NCI-H2196 (cell line): ENCODE results near the gene ACSL6.

ENCODE experiments used
- DNase-seq: peaks from one replicate; lab custom pipeline; 2025; ENCODE audit not compliant: unreplicated experiment; lab: John Stamatoyannopoulos, UW

Gene ACSL6

DNA sequence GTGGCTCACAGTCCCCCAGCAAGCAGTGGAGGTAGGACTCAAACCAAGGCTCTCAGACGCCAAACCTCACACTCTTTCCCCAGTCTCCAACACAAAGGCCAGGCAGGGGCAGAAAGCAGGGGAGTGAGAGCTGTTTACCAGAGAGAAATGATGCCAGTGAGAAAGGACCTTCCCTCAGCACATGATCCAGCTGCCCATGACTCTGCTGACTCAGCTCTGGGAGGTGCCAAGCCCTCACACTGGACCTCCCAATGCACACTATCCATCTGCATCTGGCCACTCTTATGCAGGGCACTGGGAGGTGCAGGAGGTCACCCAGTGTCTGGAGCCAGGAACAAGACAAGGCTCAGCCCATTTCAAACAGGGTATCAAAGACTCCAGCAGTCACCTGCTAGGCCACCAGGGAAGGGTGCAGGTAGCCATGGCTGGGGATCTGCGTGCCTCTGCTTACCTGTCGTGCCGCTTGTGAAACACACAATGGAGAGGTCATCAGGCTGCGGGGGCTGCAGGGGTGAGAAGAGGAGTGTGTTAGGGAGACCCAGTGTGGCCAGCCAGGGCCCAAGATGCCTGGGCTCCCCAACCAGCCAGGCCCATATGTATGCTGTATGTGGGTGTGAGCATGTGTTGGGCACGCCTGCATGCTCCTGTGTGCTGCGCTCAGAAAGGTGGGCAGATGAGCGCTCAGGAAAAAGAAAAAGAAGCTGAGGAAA lies 26.3 kb downstream of the ACSL6 start:
- DNase-seq: no peak

- DNase-seq: no peak
Measured at GRCh38 chr5:131983244-131983771, 28.1 kb downstream of the ACSL6 start.

DNA sequence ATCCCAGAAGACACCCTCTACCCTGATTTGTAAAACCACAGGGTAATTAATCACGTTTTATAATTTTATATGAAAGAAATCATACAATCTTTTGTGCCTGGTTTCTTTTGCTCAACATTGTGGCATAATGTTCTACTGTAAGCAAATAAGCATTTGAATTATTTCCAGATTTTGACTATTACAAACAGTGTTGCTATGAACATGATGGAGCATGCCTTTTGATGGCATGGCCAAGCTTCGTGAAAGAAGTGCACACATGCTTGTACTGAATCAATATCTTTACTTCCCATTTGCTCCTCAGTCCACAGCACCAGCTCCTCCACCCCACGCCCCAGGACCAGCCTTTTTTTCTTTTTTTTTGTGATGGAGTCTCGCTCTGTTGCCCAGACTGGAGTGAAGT lies 29.9 kb downstream of the ACSL6 start:
- DNase-seq: no peak

DNA sequence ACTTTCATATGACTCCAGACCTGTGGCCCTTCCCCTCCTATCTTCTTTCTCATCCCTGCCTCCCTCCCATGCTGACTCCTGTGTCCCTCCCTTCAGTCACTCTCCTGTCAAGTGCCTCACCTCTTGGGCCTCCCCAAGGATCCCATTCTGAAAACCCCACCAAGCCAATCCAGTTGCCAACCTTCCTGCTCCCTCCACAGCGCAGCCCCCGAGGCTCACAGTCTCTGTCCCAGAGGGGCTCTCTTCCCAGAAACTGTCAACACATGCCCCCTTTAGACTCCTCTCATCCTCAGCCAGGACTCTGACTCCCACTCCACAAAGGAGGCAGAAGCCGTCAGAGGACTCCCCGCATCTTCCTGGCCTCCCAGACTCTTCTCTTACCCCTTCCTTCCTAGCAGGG lies 30.8 kb downstream of the ACSL6 start:
- no peak for DNase-seq

- no peak for DNase-seq
Measured at GRCh38 chr5:131979816-131980215, 31.6 kb downstream of the ACSL6 start.

- no peak for DNase-seq
Measured at GRCh38 chr5:131977212-131977604, 34.2 kb downstream of the ACSL6 start.

DNA sequence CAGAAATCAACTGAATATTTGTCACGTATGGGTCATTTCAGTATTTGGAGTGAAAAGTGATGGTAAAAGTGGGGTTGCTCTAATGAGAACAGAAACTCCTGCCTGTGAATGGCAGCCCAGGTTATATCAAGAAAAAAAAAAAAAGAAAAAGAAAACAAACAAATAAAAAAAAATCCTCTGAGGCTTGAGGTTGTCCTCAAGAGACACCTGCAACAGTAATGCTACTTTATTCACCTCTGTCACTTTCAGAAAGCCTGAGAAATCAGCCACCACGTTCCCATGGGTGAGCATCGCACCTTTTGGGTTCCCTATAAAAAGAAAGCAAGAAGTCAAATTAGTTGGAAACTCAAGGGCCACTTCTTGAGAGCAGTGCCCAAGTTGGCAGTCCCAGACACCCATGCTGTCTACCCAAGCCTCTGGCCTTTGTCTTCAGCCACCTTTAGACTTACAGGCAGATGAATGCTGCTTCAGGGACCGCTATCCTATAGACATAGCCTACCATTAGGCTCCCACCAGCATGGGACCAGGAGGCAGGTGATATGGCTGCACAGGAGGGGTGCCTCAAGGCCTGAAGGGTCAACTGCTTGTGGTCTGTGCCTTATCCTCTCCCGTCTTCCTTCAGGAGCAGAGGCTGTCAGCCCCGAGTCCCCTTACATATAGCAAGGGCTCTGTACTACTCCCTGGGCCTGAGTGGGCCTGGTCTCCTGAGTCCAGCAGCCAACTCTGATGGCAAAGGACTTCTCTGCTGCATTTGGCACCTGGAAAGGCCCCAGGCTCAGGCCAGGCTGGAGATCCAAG lies 34.8 kb downstream of the ACSL6 start:
- no peak for DNase-seq

DNA sequence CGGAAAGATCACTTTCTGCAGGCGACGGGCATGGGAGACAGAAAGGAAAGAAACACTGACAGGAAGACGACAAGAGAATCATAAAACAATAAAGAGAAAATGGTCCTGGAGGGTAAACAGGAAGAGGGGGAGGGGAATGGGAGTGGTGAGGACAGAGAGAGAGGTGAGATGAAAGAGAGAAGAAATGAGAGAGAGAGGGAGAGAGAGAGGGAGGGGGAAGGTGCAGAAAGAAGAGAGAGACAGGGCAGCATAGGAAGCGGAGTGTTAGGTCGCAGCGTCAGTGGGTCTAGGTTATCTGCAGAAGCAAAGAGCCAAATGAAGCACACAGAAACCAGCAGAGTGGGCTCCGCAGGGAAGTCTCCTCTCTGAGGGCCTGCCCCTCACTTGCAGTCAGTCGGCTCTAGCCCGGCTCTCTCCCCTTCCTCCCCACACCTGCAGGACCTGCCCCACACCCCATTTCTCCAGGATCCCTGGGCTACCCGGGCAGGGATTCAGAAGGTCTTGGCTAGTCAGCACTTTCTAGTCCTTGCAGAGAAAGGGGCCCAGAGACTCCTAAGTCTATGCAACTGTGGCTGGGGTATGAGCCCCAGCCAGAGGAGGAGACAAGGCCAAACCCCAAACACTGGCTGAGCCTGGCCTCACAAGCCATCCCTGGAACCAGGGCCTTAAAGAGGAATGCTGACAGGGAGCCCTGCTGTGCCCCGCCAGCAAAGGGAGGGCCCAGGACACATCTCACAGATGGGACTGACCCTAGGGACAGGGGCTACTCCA lies 36.3 kb downstream of the ACSL6 start:
- no peak for DNase-seq

DNA sequence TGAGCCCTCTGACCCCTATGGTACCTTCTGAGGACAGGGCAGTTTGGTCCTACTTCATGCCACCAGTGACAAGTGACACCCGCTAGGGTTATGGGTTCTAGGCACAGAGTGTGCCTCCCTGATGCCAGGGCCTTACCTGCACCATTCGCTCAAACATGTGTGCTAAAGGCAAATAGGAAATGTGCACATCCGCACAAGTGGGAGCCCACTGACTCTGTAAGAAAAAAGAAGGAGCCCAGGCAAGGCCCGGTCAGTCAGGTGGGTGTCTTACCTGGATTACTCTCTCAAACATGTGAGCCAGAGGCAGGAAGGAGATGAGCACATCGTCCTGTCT lies 36.9 kb downstream of the ACSL6 start:
- DNase-seq: no peak

DNA sequence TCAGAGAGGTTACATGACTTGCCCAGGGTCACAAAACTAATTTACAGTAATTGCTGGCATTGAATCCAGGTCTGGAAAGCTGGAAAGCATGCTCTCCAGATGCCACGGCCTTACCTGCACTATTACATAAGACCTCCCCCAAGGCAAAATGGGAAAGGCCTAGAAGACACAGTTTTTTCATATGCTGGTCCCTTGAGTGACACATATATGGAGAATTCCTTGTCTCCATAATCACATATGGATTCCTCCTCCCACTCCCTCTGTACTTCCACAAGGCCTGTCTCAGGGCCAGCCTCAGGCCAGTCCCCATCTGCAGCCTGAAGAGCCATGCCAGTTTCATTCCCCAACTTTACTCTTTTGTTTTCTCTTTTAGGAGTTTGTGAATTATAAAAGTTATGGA lies 37.4 kb downstream of the ACSL6 start:
- DNase-seq: no peak

- no peak for DNase-seq
Measured at GRCh38 chr5:131973089-131973712, 38.3 kb downstream of the ACSL6 start.

DNA sequence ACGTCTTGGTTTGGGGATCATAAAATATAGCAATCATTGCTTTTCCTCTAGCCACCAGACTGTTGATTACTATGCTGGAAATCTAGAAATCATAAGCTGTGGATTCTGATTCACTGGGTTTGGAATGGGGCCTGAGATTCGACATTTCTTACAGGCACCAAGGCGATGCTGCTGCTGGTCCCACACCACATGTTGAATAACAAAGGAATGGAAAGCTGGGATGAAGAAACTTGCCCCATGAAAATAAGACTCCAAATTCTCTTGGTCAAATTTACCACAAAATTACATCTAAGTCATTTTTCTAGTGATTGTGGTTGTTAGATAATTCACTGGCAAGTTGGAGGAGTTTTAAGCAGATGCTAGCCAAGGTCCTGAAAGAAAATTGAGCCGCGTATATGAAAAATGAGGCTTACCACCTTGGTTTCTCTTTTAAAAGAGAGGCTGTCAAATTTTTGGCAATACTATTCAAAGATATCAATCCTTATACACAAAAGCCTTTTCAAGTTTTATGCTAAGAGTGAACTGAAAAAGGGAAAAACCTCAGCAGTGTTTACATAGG lies 43.0 kb downstream of the ACSL6 start:
- DNase-seq: no peak

DNA sequence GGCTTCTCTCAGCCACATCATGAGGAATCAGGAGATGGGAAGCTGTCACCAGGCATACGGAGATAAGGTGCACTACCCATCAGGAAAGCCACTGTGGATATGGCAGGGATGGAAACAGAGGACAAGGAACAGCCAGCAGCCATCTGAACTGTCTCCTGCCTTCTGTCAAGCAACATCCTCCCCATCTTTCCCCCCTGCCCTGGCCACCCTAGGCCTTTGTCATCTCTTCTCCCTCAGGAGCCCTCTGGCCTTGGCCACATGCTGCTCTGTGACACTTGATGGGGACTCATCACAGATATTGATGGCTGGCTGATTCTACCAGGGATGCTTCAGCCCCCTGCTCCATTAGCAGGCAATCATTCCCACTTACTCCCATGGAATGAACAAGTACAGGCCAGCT lies 44.9 kb downstream of the ACSL6 start:
- DNase-seq: no peak

DNA sequence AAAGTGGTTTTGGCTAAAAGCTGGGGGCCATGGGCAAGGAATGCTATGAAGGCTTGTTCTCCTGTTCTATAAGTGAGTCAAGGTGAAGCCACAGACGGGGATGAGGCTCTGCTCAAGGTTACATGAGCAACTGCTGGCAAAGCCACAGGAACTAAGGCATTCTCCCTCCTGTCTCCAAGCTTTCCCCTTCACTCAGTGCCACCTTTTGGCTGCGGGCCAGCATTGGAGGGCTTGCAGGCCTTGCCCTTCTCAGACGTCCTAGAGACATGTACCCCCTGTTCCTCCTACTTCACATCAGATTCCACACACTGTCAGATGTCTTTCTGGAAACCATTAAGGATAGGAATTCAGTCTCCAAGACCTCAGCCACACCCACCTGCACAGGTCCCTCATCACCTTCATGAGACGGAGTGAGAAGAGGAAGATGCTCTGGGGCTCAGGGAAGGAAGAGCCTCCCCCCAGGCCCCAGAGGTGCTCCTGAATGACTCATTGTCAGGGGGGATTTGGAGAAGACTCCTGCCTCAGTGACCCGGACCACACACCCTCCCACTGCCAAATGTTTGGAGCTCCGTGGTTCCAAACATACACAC lies 45.5 kb downstream of the ACSL6 start:
- no peak for DNase-seq

- DNase-seq: no peak
Measured at GRCh38 chr5:131959906-131960305, 51.6 kb downstream of the ACSL6 start.

DNA sequence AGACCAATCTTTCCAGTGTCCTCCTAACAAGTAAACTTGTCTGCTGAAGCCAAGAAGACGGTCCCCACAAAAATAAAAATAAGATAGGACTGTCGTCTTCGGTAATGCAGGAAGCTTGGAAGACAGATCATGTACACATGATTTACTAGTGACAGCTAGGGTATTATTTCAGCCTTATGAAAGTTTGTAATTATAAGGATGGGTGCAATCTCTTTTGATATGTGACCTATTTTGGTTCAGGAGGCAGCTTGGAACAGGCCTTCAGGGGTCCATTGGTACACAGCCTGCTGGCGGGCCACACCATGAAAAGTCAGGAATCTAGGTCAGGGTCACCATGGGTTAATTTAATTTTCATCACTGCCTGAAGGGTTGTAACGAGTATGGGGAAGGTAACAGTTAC lies 52.3 kb downstream of the ACSL6 start:
- DNase-seq: no peak

GRCh38 chr5:131957721-131958441 lies 53.6 kb downstream of the ACSL6 start:
- DNase-seq: no peak

- DNase-seq: no peak
Measured at GRCh38 chr5:131953969-131954368, 57.5 kb downstream of the ACSL6 start.

DNA sequence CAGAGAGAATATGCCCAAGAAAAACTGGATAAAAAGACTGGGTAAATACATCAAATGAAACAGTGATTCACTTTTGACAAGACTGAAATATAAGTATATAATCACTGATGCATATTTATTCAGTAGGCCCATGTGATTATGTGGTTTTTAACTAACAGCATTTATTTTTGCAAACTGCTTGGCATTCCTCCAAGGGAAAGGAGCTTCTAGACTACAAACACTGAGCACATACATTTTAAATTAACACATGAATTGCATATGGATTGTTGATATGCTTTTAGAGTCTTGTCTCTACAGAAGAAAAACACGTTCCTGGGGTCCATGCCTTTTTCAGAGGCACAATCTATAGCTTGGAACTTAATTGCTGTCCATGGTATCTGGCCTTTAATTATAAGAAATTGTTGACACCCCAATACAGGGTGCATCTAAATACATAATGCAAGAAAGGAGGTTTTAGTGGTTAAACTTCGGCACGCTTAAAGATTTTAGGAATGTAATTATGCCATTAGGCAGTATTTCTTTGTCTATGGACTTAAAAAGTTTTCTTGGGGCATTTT lies 59.1 kb downstream of the ACSL6 start:
- DNase-seq: no peak

DNA sequence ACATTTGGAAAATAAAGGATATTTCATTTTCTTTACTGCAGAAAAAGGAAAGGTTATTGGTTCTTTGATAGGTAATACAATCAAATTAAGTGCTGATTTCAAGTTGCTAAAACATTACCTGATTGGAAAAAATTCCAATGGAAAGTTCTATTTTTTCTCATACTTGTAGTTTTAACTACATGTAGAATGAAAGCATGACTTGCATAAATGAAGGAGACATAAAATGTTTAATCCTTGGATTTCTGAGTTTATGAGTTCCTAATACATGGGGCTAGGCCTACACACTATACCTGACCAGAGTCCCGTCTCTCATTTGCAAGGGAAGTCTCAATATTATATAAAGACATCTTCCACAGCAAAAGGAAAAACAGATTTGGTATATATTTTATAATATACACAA lies 60.8 kb downstream of the ACSL6 start:
- DNase-seq: no peak
